ENCODE data around the gene TTYH1. TPM values are rescaled to one million over a fixed set of nuclear protein-coding genes. Genes with fewer than 3 reads are reported as not detected.
A peak's percentile ranks its signal among the peaks of the same experiment; 100 is the strongest.

TTYH1 gene
- total RNA-seq, 1 donor from 2014 or later: 2.9 TPM

DNA sequence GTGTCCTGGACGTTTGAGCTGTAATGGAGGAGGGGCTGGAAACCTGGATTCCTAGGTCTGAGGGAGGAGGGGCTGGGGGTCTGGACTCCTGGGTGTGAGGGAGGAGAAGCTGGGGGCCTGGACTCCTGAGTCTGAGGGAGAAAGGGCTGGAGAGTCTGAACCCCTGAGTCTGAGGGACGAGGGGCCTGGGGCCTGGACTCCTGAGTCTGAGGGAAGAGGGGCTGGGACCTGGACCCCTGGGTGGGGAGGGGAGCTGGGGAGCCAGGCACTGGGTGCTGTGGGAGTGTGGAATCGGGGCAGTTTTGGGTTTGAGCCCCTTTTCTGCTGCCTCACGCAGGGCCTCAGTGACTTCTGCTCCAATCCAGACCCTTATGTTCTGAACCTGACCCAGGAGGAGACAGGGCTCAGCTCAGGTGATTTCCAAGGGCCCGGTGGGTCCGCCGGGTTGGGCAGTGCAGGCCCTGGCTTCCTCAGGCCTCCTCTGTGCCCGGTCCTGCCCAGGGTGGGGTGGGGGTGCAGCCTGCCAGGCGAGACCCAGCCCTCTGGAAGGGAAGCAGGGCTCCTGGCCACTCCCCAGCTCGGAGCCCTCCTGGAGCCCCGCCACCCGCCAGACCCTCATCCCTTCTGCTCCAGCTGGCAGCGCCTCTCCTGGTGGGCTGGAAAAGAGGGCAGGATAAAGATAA lies 14.4 kb downstream of the TTYH1 start:
- Mint-ChIP-seq H3K36me3 (ENCODE audit: unreplicated experiment) (no peaks in the 10 kb centered on the region), H3K9me3 (ENCODE audit: unreplicated experiment) (peaks cover 11% of the 10 kb centered on the region), H3K4me3 (ENCODE audit: unreplicated experiment) (no peak overlapping the region), H3K27me3 (ENCODE audit: unreplicated experiment) (peaks cover 13% of the 10 kb centered on the region), H3K27ac (ENCODE audit: unreplicated experiment) (peak overlapping the region; percentile 48), H3K4me1 (ENCODE audit: low read depth, unreplicated experiment) (peaks cover 5% of the 10 kb centered on the region)
- TF ChIP-seq, protein P1, sequence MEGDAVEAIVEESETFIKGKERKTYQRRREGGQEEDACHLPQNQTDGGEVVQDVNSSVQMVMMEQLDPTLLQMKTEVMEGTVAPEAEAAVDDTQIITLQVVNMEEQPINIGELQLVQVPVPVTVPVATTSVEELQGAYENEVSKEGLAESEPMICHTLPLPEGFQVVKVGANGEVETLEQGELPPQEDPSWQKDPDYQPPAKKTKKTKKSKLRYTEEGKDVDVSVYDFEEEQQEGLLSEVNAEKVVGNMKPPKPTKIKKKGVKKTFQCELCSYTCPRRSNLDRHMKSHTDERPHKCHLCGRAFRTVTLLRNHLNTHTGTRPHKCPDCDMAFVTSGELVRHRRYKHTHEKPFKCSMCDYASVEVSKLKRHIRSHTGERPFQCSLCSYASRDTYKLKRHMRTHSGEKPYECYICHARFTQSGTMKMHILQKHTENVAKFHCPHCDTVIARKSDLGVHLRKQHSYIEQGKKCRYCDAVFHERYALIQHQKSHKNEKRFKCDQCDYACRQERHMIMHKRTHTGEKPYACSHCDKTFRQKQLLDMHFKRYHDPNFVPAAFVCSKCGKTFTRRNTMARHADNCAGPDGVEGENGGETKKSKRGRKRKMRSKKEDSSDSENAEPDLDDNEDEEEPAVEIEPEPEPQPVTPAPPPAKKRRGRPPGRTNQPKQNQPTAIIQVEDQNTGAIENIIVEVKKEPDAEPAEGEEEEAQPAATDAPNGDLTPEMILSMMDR (IDR thresholded peaks at IDR 0.05; ENCODE audit: partially characterized antibody, unreplicated experiment): no peak
- DNase-seq: no peak

DNA sequence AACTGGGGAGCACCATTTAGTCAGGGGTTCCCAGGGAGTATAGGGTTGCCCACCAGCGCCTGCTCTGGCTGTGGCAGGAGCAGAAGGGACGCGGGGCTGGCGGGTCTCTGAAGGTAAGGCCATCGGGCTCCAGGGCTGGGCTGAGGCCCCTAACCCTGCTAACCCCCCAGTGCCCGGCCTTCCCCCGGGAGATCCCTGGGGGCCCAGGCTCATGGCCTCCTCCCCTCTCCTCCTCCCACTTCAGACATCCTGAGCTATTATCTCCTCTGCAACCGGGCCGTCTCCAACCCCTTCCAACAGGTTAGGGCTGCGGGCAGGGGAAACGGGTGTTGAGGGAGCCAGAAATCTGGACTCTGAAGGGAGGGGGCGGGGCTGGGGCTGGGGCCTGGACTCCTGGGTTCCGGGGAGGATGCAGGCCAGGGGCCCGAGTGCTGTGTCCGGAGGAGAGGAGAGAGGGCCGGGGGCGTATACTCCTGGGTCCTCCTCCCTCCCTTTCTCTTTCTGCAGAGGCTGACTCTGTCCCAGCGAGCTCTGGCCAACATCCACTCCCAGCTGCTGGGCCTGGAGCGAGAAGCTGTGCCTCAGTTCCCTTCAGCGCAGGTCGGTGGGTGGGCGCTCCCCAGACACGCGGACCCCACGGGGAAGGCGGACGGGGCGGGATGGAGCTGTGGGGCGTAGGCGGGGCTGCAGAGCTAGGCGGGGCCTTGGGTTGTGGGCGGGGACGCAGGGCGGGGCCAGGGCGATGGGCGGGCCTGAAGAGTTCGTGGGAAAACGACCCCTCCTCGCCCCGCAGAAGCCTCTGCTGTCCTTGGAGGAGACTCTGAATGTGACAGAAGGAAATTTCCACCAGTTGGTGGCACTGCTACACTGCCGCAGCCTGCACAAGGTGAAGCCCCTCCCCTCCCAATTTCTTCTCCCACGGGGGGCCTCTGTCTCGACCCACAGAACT lies 15.3 kb downstream of the TTYH1 start:
- H3K27ac Mint-ChIP-seq (ENCODE audit: unreplicated experiment): no peak overlapping the region
- peaks cover 9% of the 10 kb centered on the region for H3K4me1 Mint-ChIP-seq (ENCODE audit: low read depth, unreplicated experiment)
- peaks cover 15% of the 10 kb centered on the region for H3K27me3 Mint-ChIP-seq (ENCODE audit: unreplicated experiment)
- H3K36me3 Mint-ChIP-seq (ENCODE audit: unreplicated experiment): no peaks in the 10 kb centered on the region
- H3K9me3 Mint-ChIP-seq (ENCODE audit: unreplicated experiment): peaks cover 11% of the 10 kb centered on the region
- TF ChIP-seq, protein P1 (IDR thresholded peaks at IDR 0.05; ENCODE audit: partially characterized antibody, unreplicated experiment): no peak
- DNase-seq: peak; percentile 86
- peak overlapping the region; percentile 59 for H3K4me3 Mint-ChIP-seq (ENCODE audit: unreplicated experiment)

DNA sequence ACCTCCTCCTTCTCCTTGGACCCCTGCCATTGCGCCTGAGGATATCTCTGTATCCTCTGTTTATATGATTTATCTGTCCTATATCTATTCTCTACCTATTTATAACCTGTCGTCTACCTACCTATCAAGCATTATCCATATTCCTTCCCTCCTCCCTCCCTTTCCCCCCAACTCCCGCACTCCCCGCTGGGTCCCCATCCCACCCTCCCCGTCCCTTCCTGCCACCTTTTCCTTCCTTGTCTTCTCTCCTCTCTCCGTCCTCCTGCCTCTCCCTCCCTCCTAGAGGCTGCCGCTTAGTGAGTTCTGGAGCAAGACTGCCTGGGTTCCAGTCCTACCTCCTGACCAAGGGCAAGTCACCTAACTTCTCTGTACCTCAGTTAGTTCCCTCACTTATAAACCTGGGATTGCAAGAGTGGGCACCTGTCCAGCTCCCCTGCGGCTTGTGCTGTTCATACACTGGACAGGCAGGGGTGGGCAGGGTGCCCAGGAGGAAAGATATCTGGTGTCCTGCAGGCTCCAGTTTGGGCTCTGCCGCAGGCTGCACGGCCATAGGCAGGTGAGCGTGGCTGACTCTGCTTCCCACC lies 16.1 kb downstream of the TTYH1 start:
- DNase-seq: no peak
- H3K4me1 Mint-ChIP-seq (ENCODE audit: low read depth, unreplicated experiment): peaks cover 11% of the 10 kb centered on the region
- peak overlapping the region; percentile 59 for H3K4me3 Mint-ChIP-seq (ENCODE audit: unreplicated experiment)
- H3K36me3 Mint-ChIP-seq (ENCODE audit: unreplicated experiment): no peaks in the 10 kb centered on the region
- peaks cover 11% of the 10 kb centered on the region for H3K9me3 Mint-ChIP-seq (ENCODE audit: unreplicated experiment)
- TF ChIP-seq, protein P1 (IDR thresholded peaks at IDR 0.05; ENCODE audit: partially characterized antibody, unreplicated experiment): no peak
- peaks cover 10% of the 10 kb centered on the region for H3K27me3 Mint-ChIP-seq (ENCODE audit: unreplicated experiment)
- H3K27ac Mint-ChIP-seq (ENCODE audit: unreplicated experiment): no peak overlapping the region

DNA sequence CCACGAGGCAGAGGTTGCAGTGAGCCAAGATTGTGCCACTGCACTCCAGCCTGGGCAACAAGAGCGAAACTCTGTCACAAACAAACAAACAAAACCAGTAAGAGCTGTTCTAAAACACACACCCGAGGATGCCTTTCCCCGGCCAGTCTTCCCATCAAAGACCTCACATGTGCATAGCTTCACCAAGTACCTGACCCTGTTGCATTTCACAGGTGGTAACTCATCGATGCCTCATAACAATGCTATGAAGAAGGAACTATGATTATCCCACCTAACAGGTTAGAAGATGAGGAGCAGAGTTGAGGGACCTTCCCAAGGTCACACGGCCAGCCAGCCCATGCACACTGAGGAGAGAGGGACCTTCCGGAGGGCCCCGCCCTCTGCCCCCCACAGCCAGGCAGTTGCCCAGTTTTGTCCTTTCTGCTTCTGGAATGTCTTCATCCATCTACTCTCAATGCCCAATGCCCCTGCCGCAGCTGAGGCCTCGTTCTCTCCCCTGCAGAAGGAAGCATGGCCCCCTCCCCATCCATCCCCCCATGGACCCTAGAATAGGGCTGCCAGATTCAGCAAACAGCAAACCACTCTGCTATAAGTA lies 17.0 kb downstream of the TTYH1 start:
- Mint-ChIP-seq H3K4me1 (ENCODE audit: low read depth, unreplicated experiment) (peaks cover 16% of the 10 kb centered on the region), H3K36me3 (ENCODE audit: unreplicated experiment) (no peaks in the 10 kb centered on the region), H3K27me3 (ENCODE audit: unreplicated experiment) (peaks cover 10% of the 10 kb centered on the region), H3K27ac (ENCODE audit: unreplicated experiment) (no peak overlapping the region), H3K4me3 (ENCODE audit: unreplicated experiment) (no peak overlapping the region), H3K9me3 (ENCODE audit: unreplicated experiment) (peaks cover 11% of the 10 kb centered on the region)
- TF ChIP-seq, protein P1 (IDR thresholded peaks at IDR 0.05; ENCODE audit: partially characterized antibody, unreplicated experiment): no peak
- DNase-seq: no peak

Measured in glutamatergic neuron (in vitro differentiated cells).